GM12875 (cell line): ENCODE measurements around the gene CMKLR1.

Experiments
- H3K4me3 ChIP-seq: one replicate; pipeline ENCODE4 v1.5.1; 2011; ENCODE audit warnings: low read depth, low read length, control low read depth
- CTCF ChIP-seq: IDR thresholded peaks from 2 replicates; pipeline ENCODE4 v1.5.1; 2011; ENCODE audit warnings: low read depth, mild to moderate bottlenecking, control low read depth, inconsistent platforms, low read length, moderate library complexity, borderline replicate concordance; ENCODE audit not compliant: insufficient read depth

The CMKLR1 gene

GRCh38 chr12:108371801-108372344, 32.8 kb upstream of the CMKLR1 start:
- TF ChIP-seq CTCF: no peak
- no peak overlapping the region for H3K4me3 ChIP-seq

- H3K4me3 ChIP-seq: no peak overlapping the region
- TF ChIP-seq CTCF: no peak
Observed at GRCh38 chr12:108370415-108370814, 31.3 kb upstream of the CMKLR1 start.

GRCh38 chr12:108369736-108370396, 30.8 kb upstream of the CMKLR1 start:
- no peak for TF ChIP-seq CTCF
- H3K4me3 ChIP-seq: no peak overlapping the region

GRCh38 chr12:108368089-108368488, 29.0 kb upstream of the CMKLR1 start:
- TF ChIP-seq CTCF: no peak
- no peak overlapping the region for H3K4me3 ChIP-seq

- TF ChIP-seq CTCF: no peak
- no peak overlapping the region for H3K4me3 ChIP-seq
Observed at GRCh38 chr12:108367436-108367835, 28.3 kb upstream of the CMKLR1 start.

GRCh38 chr12:108365324-108365723, 26.2 kb upstream of the CMKLR1 start:
- TF ChIP-seq CTCF: no peak
- no peak overlapping the region for H3K4me3 ChIP-seq

GRCh38 chr12:108364879-108365278, 25.8 kb upstream of the CMKLR1 start:
- TF ChIP-seq CTCF: no peak
- H3K4me3 ChIP-seq: no peak overlapping the region
